Coronary artery (tissue), 2 donors: ENCODE results near the gene AGRP.
A peak's percentile ranks its signal among the peaks of the same experiment; 100 is the strongest.

Experiments used
- DNase-seq: peaks from one replicate; pipeline ENCODE4 v3.0.0-alpha.2; 2017; ENCODE audit warnings: low spot score
- H3K27ac ChIP-seq, 2 donors: fragments of 200-600 bp; sonication (generic); one replicate each; pipeline ENCODE4 v1.5.1; 2016 to 2019
- H3K4me3 ChIP-seq: fragments of 200-600 bp; sonication (generic); 2 replicates; pipeline ENCODE4 v1.5.1; 2016; ENCODE audit warnings: mild to moderate bottlenecking, moderate library complexity
- CTCF ChIP-seq: fragments of 200-600 bp; sonication (generic); IDR thresholded peaks from one replicate; pipeline ENCODE4 v1.5.1; 2019; ENCODE audit warnings: antibody characterized with exemption

Gene AGRP

GRCh38 chr16:67444259-67445125 is 38.9 kb downstream of the AGRP start:
- no peak for TF ChIP-seq CTCF
- H3K27ac ChIP-seq = peak overlapping the region in 1 of 2 donors; percentile 15
- no peak for DNase-seq
- no peak overlapping the region for H3K4me3 ChIP-seq

DNA sequence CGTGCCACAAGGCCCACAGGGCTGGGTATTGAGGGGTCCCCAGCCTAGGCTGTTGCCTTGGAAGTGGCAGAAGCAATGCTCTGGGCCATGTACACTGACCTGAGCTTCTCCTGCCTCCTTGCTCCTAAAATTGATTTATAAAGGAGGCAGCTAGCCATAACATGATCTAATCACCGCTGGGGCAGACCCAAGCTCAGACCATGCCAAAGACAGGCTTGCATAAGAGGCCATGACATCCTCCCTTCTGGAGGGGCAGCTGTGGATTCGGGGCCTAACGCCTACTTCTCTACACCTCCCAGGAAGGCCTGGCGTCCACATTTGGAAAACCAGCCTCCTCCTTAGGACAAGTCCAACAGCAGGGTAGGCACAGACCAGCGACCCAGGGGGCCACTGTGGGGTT is 40.1 kb downstream of the AGRP start:
- TF ChIP-seq CTCF = no peak
- no peak overlapping the region for H3K4me3 ChIP-seq
- H3K27ac ChIP-seq = peak overlapping the region in 1 of 2 donors; percentile 15
- no peak for DNase-seq

DNA sequence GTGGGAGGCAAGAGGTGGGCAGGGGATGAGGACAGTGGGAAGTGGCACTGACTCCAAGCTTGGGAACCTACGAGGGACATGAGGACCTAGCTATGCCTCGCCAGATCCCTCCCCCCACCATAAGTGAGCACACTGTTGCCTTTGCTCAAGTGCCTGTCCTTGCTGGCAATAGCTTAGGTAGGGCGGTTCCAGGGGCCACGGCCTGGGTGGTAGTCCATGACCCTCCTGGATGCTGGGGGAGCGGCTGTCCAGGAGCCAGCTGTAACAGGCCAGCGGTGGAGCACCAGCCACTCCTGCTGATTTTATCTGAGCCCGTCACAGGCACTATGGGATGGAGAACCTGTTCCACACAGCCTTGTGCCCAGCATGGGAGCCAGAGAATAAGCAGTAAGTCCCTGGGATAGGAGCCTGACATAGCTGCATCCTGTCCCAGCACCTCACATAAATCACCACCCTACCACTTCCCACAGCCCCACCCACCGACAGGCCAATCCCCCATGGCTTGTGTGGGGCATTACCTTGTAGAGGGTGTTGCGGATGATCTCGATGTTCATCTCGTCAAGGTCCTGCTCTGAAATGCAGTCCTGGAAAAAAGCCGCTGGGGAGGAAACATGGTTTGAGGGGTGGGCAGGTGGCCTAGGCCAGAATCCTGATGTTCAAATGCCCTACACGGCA is 40.6 kb downstream of the AGRP start:
- Histone ChIP-seq H3K27ac (peak overlapping the region in 1 of 2 donors; percentile 15), H3K4me3 (no peak overlapping the region)
- TF ChIP-seq CTCF = no peak
- no peak for DNase-seq

- TF ChIP-seq CTCF = no peak
- no peak for DNase-seq
- Histone ChIP-seq H3K4me3 (no peak overlapping the region), H3K27ac (no peak overlapping the region)
Observed at GRCh38 chr16:67441907-67442306, 41.4 kb downstream of the AGRP start.

DNA sequence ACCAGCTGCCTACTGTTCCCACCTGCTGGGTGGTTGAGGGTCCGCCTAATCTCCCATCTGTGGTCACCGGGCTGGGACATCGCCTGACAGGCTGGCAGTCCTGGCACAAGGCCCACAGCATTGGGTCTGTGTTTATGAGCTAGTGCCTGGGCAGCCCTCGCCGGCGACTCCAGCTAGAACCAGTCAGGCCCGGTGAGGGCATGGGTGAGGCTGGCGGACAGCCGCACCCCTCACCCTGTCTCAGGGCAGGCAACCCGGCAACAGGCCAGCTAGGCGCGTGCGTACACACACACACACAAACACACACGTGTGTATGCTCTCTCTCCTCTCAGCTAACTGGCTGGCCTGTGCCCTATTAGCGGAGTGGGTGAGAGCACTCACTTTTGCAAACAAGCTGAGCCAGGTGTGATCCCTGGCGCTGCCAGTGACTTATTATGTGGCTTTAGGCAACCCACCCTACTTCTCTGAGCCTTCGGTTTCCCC is 42.0 kb downstream of the AGRP start:
- no peak for TF ChIP-seq CTCF
- no peak for DNase-seq
- no peak overlapping the region for H3K4me3 ChIP-seq
- no peak overlapping the region for H3K27ac ChIP-seq

GRCh38 chr16:67438824-67439393 is 44.4 kb downstream of the AGRP start:
- Histone ChIP-seq H3K4me3 (no peak overlapping the region), H3K27ac (no peak overlapping the region)
- TF ChIP-seq CTCF = no peak
- DNase-seq = no peak
